HCT116 (cell line): ENCODE results near the gene ZEB2. TPM values are rescaled to one million over a fixed set of nuclear protein-coding genes. Genes with fewer than 3 reads are reported as not detected.

ENCODE experiments used
- ATAC-seq: fragments of 200-7000 bp; cut with Tn5 transposase; 2 replicates; pipeline ENCODE4 v1.9.1; 2020; ENCODE audit warnings: mild to moderate bottlenecking, moderate library complexity
- BruUV-seq: library from RNA; stranded (reverse); fragments of 400-500 nt; replicated peaks from 2 replicates; lab custom pipeline; 2021; lab: Mats Ljungman, UMichigan
- CTCF ChIA-PET: fragments of 300-600 bp; sonication (Branson Sonifier 250); formaldehyde crosslinking; loops from one replicate; lab custom pipeline; 2021; ENCODE audit warnings: antibody characterized with exemption; lab: Charles Lee
- POLR2A ChIA-PET: fragments of 300-600, 350-600 bp; sonication (Branson Sonifier 250); formaldehyde crosslinking; loops from one replicate; lab custom pipeline; 2021; ENCODE audit warnings: antibody characterized with exemption; lab: Charles Lee
- RAD21 ChIA-PET, 2 experiments: fragments of 300-600 bp; sonication (Branson Sonifier 250); formaldehyde crosslinking; loops; one replicate each; lab custom pipeline; 2023; ENCODE audit warnings: low total read pairs in 2 of 2; ENCODE audit not compliant: uncharacterized antibody in 2 of 2, unreplicated experiment in 2 of 2, low non-redundant PET in 1 of 2; lab: Charles Lee
- DNase-seq: peaks from one replicate; pipeline ENCODE4 v3.0.0-alpha.2; 2010; ENCODE audit warnings: low read depth, low spot score
- H2AFZ ChIP-seq: fragments of 200-600 bp; shearing (Covaris generic), sonication (generic); 2 replicates; pipeline ENCODE4 v1.6.1; 2017; ENCODE audit warnings: low read depth, mixed run types, mixed read lengths, antibody characterized with exemption, low read length; ENCODE audit not compliant: poor library complexity, severe bottlenecking
- H3K27ac ChIP-seq: 2 replicates; pipeline ENCODE4 v1.5.1; 2012; ENCODE audit warnings: low read depth, low read length
- H3K27me3 ChIP-seq: fragments of 200-600 bp; sonication (generic); 2 replicates; pipeline ENCODE4 v1.6.1; 2016; ENCODE audit warnings: mixed run types, low read length, mixed read lengths; ENCODE audit not compliant: insufficient read depth
- H3K36me3 ChIP-seq, 2 experiments: fragments of 200-500 bp in 1 of 2; fragments of 200-600 bp in 1 of 2; sonication (Bioruptor generic) in 1 of 2; sonication (generic) in 1 of 2; 2 replicates each; pipeline versions ENCODE4 v1.5.1 to v1.6.1; 2014 to 2016; ENCODE audit warnings: low read length in 2 of 2, inconsistent platforms in 1 of 2, mixed read lengths in 1 of 2, mixed run types in 1 of 2; ENCODE audit not compliant: insufficient read depth in 2 of 2, control insufficient read depth in 1 of 2
- H3K4me1 ChIP-seq, 2 experiments: fragments of 200-600 bp in 1 of 2; sonication (generic) in 1 of 2; 2 replicates each; pipeline versions ENCODE4 v1.5.1 to v1.6.1; 2012 to 2017; ENCODE audit warnings: low read length in 2 of 2, inconsistent platforms in 1 of 2, mild to moderate bottlenecking in 1 of 2, mixed read lengths in 1 of 2, mixed run types in 1 of 2, moderate library complexity in 1 of 2; ENCODE audit not compliant: insufficient read depth in 2 of 2, control insufficient read depth in 1 of 2
- H3K4me2 ChIP-seq: fragments of 200-600 bp; sonication (generic); 2 replicates; pipeline ENCODE4 v1.6.1; 2017; ENCODE audit warnings: mixed run types, low read length, mixed read lengths
- H3K4me3 ChIP-seq, 2 experiments: fragments of 200-600 bp in 1 of 2; sonication (generic) in 1 of 2; replicated peaks in 1 of 2; 2 replicates each; pipeline ENCODE4 v1.5.1; 2011 to 2016; ENCODE audit warnings: low read length in 2 of 2, control low read depth in 1 of 2, low read depth in 1 of 2, mild to moderate bottlenecking in 1 of 2, mixed read lengths in 1 of 2, mixed run types in 1 of 2
- H3K79me2 ChIP-seq: fragments of 200-600 bp; sonication (generic); 2 replicates; pipeline ENCODE4 v1.6.1; 2017; ENCODE audit warnings: mild to moderate bottlenecking, mixed run types, low read length, moderate library complexity, mixed read lengths; ENCODE audit not compliant: insufficient read depth
- H3K9ac ChIP-seq: fragments of 200-600 bp; sonication (generic); 2 replicates; pipeline ENCODE4 v1.6.1; 2016; ENCODE audit warnings: low read length, mixed read lengths
- H3K9me2 ChIP-seq: fragments of 200-600 bp; sonication (generic), shearing (Covaris generic); 2 replicates; pipeline ENCODE4 v1.6.1; 2017; ENCODE audit warnings: mixed run types, mild to moderate bottlenecking, moderate library complexity; ENCODE audit not compliant: insufficient read depth
- H3K9me3 ChIP-seq, 2 experiments: fragments of 200-500 bp in 1 of 2; fragments of 200-600 bp in 1 of 2; sonication (Bioruptor generic) in 1 of 2; sonication (generic) in 1 of 2; 2 replicates each; pipeline ENCODE4 v1.6.1; 2014 to 2017; ENCODE audit warnings: low read length in 2 of 2, mixed read lengths in 2 of 2, inconsistent platforms in 1 of 2, low read depth in 1 of 2, mild to moderate bottlenecking in 1 of 2, mixed run types in 1 of 2, moderate library complexity in 1 of 2; ENCODE audit not compliant: control insufficient read depth in 1 of 2, insufficient read depth in 1 of 2
- H4K20me1 ChIP-seq: fragments of 200-600 bp; sonication (generic), shearing (Covaris generic); 2 replicates; pipeline ENCODE4 v1.6.1; 2017; ENCODE audit warnings: mixed run types, mild to moderate bottlenecking, moderate library complexity; ENCODE audit not compliant: insufficient read depth
- CBX3 ChIP-seq: IDR thresholded peaks from 2 replicates; pipeline ENCODE4 v1.6.1; 2012; ENCODE audit warnings: low read depth
- POLR2AphosphoS5 ChIP-seq: IDR thresholded peaks from 2 replicates; pipeline ENCODE4 v1.6.1; 2011; ENCODE audit warnings: mild to moderate bottlenecking, low read depth, low read length, moderate library complexity
- YY1 ChIP-seq: IDR thresholded peaks from 2 replicates; pipeline ENCODE4 v1.6.1; 2011; ENCODE audit warnings: low read length, low read depth, moderate library complexity, mild to moderate bottlenecking; ENCODE audit not compliant: insufficient replicate concordance; ENCODE audit errors: extremely low read depth
- ZNF274 ChIP-seq: fragments of 200-500 bp; sonication (Bioruptor generic); IDR thresholded peaks from 2 replicates; pipeline ENCODE4 v1.6.1; 2014; ENCODE audit warnings: mild to moderate bottlenecking, low read depth, low read length, inconsistent platforms
- intact Hi-C: fragments of 100-400 bp; cut with micrococcal nuclease; formaldehyde crosslinking; loops from 2 replicates; pipeline ENCODE4 v1.10.0; 2022
- total RNA-seq: library from RNA; stranded (reverse); gene quantifications from one replicate; pipeline ENCODE4 v1.2.1, GENCODE V29; 2021; ENCODE audit not compliant: unreplicated experiment

Gene ZEB2
- total RNA-seq, 1 experiment from 2014 or later = 0.81 TPM

GRCh38 chr2:144334551-144334950 is 185.4 kb downstream of the ZEB2 start:
- TF ChIP-seq POLR2AphosphoS5 (no peak), ZNF274 (no peak), CBX3 (no peak), YY1 (no peak)
- no peaks in the 10 kb centered on the region for H3K27me3 ChIP-seq
- no peak overlapping the region for H3K4me3 ChIP-seq
- BruUV-seq = no TSS peak
- H3K9me3 ChIP-seq = no peaks in the 10 kb centered on the region
- no peak overlapping the region for H3K9ac ChIP-seq
- ChIA-PET POLR2A (no interaction called here), RAD21 (no interaction called here), CTCF (no interaction called here)
- no peak overlapping the region for H3K27ac ChIP-seq
- intact Hi-C loops = no loop called here
- H3K79me2 ChIP-seq = peaks cover 20% of the 10 kb centered on the region
- H4K20me1 ChIP-seq = no peaks in the 10 kb centered on the region
- H3K9me2 ChIP-seq = no peaks in the 10 kb centered on the region
- H3K4me1 ChIP-seq = peaks cover 8 to 14% of the 10 kb centered on the region in 2 experiments
- no peak for ATAC-seq
- H3K4me2 ChIP-seq = no peak overlapping the region
- H3K36me3 ChIP-seq = no peaks in the 10 kb centered on the region
- no peak for DNase-seq
- H2AFZ ChIP-seq = no peak overlapping the region
